ENCODE results near the gene AQP9.

The AQP9 gene

DNA sequence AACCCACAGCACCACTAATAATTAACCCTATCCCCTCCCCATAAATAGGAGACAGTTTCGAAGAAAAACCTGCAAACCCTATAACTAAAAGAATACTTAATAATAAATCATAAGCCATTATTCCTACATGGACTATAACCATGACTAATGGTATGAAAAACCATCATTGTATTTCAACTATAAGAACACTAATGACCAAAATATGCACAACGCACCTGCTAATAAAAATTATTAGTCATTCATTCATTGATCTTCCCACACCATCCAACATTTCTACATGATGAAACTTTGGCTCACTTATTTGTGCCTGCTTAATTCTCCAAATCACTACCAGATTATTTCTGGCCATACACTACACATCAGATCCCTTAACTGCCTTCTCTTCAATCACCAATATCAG, 16.6 kb downstream of the AQP9 start:
- TF ChIP-seq ZNF8 (CRISPR knock-in tag; IDR thresholded peaks at IDR 0.05) (no peak), SNAI2 (CRISPR knock-in tag; IDR thresholded peaks at IDR 0.05) (no peak), ZC3H10 (CRISPR knock-in tag; IDR thresholded peaks at IDR 0.05) (no peak), TCF4 (CRISPR knock-in tag; IDR thresholded peaks at IDR 0.05; ENCODE audit: borderline replicate concordance) (no peak), TOX (CRISPR knock-in tag; IDR thresholded peaks at IDR 0.05; ENCODE audit: borderline replicate concordance) (no peak), ISL1 (CRISPR knock-in tag; IDR thresholded peaks at IDR 0.05) (no peak), PPARA (CRISPR knock-in tag; IDR thresholded peaks at IDR 0.05; ENCODE audit: borderline replicate concordance) (no peak)
- TF ChIP-seq, protein P1, sequence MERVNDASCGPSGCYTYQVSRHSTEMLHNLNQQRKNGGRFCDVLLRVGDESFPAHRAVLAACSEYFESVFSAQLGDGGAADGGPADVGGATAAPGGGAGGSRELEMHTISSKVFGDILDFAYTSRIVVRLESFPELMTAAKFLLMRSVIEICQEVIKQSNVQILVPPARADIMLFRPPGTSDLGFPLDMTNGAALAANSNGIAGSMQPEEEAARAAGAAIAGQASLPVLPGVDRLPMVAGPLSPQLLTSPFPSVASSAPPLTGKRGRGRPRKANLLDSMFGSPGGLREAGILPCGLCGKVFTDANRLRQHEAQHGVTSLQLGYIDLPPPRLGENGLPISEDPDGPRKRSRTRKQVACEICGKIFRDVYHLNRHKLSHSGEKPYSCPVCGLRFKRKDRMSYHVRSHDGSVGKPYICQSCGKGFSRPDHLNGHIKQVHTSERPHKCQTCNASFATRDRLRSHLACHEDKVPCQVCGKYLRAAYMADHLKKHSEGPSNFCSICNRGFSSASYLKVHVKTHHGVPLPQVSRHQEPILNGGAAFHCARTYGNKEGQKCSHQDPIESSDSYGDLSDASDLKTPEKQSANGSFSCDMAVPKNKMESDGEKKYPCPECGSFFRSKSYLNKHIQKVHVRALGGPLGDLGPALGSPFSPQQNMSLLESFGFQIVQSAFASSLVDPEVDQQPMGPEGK (CRISPR knock-in tag; IDR thresholded peaks at IDR 0.05; ENCODE audit: borderline replicate concordance) = no peak
- TF ChIP-seq, protein P2, sequence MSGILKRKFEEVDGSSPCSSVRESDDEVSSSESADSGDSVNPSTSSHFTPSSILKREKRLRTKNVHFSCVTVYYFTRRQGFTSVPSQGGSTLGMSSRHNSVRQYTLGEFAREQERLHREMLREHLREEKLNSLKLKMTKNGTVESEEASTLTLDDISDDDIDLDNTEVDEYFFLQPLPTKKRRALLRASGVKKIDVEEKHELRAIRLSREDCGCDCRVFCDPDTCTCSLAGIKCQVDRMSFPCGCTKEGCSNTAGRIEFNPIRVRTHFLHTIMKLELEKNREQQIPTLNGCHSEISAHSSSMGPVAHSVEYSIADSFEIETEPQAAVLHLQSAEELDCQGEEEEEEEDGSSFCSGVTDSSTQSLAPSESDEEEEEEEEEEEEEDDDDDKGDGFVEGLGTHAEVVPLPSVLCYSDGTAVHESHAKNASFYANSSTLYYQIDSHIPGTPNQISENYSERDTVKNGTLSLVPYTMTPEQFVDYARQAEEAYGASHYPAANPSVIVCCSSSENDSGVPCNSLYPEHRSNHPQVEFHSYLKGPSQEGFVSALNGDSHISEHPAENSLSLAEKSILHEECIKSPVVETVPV (CRISPR knock-in tag; IDR thresholded peaks at IDR 0.05) = no peak
- TF ChIP-seq, protein P3, sequence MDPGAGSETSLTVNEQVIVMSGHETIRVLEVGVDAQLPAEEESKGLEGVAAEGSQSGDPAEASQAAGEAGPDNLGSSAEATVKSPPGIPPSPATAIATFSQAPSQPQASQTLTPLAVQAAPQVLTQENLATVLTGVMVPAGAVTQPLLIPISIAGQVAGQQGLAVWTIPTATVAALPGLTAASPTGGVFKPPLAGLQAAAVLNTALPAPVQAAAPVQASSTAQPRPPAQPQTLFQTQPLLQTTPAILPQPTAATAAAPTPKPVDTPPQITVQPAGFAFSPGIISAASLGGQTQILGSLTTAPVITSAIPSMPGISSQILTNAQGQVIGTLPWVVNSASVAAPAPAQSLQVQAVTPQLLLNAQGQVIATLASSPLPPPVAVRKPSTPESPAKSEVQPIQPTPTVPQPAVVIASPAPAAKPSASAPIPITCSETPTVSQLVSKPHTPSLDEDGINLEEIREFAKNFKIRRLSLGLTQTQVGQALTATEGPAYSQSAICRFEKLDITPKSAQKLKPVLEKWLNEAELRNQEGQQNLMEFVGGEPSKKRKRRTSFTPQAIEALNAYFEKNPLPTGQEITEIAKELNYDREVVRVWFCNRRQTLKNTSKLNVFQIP (CRISPR knock-in tag; IDR thresholded peaks at IDR 0.05; ENCODE audit: borderline replicate concordance, low read depth) = no peak
- ATAC-seq = no peak

DNA sequence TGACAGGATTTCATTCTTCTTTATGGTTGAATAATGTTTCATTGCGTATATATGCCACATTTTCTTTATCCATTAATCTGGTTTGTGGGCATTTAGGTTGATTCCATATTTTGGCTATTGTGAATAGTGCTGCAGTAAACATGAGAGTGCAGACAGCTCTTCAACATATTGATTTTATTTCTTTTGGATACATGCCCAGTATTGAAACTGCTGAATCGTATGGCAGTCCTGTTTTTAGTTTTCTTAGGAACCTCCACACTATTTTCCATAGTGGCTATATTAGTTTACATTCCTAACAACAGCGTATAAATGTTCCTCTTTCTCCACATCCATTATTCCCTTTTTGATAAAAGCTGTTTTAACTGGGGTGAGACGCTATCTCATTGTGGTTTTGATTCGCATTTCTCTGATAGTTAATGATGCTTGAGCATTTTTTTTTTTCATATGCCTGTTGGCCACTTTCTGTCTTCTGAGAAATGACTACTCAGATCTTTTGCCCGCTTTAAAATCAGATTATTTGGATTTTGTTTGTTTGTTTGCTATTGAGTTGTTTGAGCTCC, 21.7 kb downstream of the AQP9 start:
- TF ChIP-seq, protein P2 (CRISPR knock-in tag; IDR thresholded peaks at IDR 0.05) = no peak
- TF ChIP-seq BACH2 (CRISPR knock-in tag; IDR thresholded peaks at IDR 0.05; ENCODE audit: borderline replicate concordance) (no peak), ZFP3 (CRISPR knock-in tag; IDR thresholded peaks at IDR 0.05) (no peak), ZFP30 (CRISPR knock-in tag; IDR thresholded peaks at IDR 0.05) (no peak), TOX (CRISPR knock-in tag; IDR thresholded peaks at IDR 0.05; ENCODE audit: borderline replicate concordance) (no peak), ESRRG (CRISPR knock-in tag; IDR thresholded peaks at IDR 0.05) (no peak), PPARA (CRISPR knock-in tag; IDR thresholded peaks at IDR 0.05; ENCODE audit: borderline replicate concordance) (no peak), ZC3H10 (CRISPR knock-in tag; IDR thresholded peaks at IDR 0.05) (no peak), ZNF70 (CRISPR knock-in tag; IDR thresholded peaks at IDR 0.05) (no peak), ISL1 (CRISPR knock-in tag; IDR thresholded peaks at IDR 0.05) (no peak), ARNTL (CRISPR knock-in tag; IDR thresholded peaks at IDR 0.05; ENCODE audit: borderline replicate concordance, low read depth) (no peak), ZNF565 (CRISPR knock-in tag; conservative IDR thresholded peaks at IDR 0.05; ENCODE audit: low read depth) (no peak), OSR1 (CRISPR knock-in tag; IDR thresholded peaks at IDR 0.05) (no peak), TCF4 (CRISPR knock-in tag; IDR thresholded peaks at IDR 0.05; ENCODE audit: borderline replicate concordance) (no peak), GLIS3 (CRISPR knock-in tag; IDR thresholded peaks at IDR 0.05) (no peak), CSDC2 (CRISPR knock-in tag; IDR thresholded peaks at IDR 0.05) (no peak), ZNF8 (CRISPR knock-in tag; IDR thresholded peaks at IDR 0.05) (no peak)
- TF ChIP-seq, protein P1 (CRISPR knock-in tag; IDR thresholded peaks at IDR 0.05; ENCODE audit: borderline replicate concordance) = no peak
- TF ChIP-seq, protein P3 (CRISPR knock-in tag; IDR thresholded peaks at IDR 0.05; ENCODE audit: borderline replicate concordance, low read depth) = no peak
- TF ChIP-seq, protein P4, sequence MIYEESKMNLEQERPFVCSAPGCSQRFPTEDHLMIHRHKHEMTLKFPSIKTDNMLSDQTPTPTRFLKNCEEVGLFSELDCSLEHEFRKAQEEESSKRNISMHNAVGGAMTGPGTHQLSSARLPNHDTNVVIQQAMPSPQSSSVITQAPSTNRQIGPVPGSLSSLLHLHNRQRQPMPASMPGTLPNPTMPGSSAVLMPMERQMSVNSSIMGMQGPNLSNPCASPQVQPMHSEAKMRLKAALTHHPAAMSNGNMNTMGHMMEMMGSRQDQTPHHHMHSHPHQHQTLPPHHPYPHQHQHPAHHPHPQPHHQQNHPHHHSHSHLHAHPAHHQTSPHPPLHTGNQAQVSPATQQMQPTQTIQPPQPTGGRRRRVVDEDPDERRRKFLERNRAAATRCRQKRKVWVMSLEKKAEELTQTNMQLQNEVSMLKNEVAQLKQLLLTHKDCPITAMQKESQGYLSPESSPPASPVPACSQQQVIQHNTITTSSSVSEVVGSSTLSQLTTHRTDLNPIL (CRISPR knock-in tag; IDR thresholded peaks at IDR 0.05; ENCODE audit: low read depth) = no peak
- ATAC-seq = no peak
